A549 (cell line): ENCODE results near the gene ENPP4.

ENCODE experiments used
- CEBPB ChIP-seq, 2 experiments: fragments of >200 bp in 1 of 2; sonication (Bioruptor Twin) in 1 of 2; formaldehyde crosslinking in 1 of 2; IDR thresholded peaks; 2 replicates each; pipeline ENCODE4 v1.6.1; 2012 to 2016
- PHF8 ChIP-seq: fragments of 200-600 bp; sonication (generic); IDR thresholded peaks from 2 replicates; pipeline ENCODE4 v1.6.1; 2016; ENCODE audit warnings: low read depth, mild to moderate bottlenecking, antibody characterized with exemption, moderate library complexity, borderline replicate concordance
- RAD21 ChIP-seq, 2 experiments: fragments of >200 bp in 1 of 2; sonication (Bioruptor Twin) in 1 of 2; formaldehyde crosslinking in 1 of 2; IDR thresholded peaks in 1 of 2; conservative IDR thresholded peaks in 1 of 2; 2 replicates in 1 of 2; 3 replicates in 1 of 2; pipeline ENCODE4 v1.6.1; 2012 to 2018; ENCODE audit warnings: inconsistent platforms in 1 of 2
- TF ChIP-seq, protein P1 (sequence below): fragments of 200-600 bp; sonication (generic); IDR thresholded peaks from 2 replicates; pipeline ENCODE4 v1.6.1; 2016; ENCODE audit warnings: antibody characterized with exemption, mild to moderate bottlenecking, moderate library complexity
- TF ChIP-seq, protein P2 (sequence below): fragments of >200 bp; sonication (Bioruptor Twin); formaldehyde crosslinking; IDR thresholded peaks from 3 replicates; pipeline ENCODE4 v1.5.1; 2016
- TF ChIP-seq, protein P3 (sequence below): IDR thresholded peaks from 2 replicates; pipeline ENCODE4 v1.6.1; 2012; ENCODE audit warnings: low read depth, borderline replicate concordance

DNA sequence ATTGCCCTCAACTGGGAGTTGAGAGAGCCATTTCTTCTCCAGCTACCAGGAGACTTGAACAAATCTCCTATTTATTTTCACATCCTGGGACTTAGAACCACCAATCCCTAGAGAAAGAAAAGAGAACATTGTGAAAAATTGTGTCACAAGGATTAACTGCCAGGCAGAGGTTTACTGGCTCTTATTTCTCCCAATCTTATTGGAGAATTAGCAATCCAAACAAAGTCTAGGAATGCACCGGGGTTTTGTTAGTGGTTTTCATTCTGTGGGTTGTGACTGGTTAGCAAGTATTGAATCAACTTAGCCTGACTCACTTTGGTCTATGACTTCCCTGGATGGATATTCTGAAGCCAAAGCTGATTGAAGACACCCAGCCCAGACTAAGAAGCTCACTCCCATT, 62.2 kb downstream of the ENPP4 start:
- TF ChIP-seq, protein P1, sequence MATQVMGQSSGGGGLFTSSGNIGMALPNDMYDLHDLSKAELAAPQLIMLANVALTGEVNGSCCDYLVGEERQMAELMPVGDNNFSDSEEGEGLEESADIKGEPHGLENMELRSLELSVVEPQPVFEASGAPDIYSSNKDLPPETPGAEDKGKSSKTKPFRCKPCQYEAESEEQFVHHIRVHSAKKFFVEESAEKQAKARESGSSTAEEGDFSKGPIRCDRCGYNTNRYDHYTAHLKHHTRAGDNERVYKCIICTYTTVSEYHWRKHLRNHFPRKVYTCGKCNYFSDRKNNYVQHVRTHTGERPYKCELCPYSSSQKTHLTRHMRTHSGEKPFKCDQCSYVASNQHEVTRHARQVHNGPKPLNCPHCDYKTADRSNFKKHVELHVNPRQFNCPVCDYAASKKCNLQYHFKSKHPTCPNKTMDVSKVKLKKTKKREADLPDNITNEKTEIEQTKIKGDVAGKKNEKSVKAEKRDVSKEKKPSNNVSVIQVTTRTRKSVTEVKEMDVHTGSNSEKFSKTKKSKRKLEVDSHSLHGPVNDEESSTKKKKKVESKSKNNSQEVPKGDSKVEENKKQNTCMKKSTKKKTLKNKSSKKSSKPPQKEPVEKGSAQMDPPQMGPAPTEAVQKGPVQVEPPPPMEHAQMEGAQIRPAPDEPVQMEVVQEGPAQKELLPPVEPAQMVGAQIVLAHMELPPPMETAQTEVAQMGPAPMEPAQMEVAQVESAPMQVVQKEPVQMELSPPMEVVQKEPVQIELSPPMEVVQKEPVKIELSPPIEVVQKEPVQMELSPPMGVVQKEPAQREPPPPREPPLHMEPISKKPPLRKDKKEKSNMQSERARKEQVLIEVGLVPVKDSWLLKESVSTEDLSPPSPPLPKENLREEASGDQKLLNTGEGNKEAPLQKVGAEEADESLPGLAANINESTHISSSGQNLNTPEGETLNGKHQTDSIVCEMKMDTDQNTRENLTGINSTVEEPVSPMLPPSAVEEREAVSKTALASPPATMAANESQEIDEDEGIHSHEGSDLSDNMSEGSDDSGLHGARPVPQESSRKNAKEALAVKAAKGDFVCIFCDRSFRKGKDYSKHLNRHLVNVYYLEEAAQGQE: no peak
- no peak for TF ChIP-seq PHF8
- no peak for TF ChIP-seq CEBPB (IDR thresholded peaks at IDR 0.05)
- TF ChIP-seq, protein P2, sequence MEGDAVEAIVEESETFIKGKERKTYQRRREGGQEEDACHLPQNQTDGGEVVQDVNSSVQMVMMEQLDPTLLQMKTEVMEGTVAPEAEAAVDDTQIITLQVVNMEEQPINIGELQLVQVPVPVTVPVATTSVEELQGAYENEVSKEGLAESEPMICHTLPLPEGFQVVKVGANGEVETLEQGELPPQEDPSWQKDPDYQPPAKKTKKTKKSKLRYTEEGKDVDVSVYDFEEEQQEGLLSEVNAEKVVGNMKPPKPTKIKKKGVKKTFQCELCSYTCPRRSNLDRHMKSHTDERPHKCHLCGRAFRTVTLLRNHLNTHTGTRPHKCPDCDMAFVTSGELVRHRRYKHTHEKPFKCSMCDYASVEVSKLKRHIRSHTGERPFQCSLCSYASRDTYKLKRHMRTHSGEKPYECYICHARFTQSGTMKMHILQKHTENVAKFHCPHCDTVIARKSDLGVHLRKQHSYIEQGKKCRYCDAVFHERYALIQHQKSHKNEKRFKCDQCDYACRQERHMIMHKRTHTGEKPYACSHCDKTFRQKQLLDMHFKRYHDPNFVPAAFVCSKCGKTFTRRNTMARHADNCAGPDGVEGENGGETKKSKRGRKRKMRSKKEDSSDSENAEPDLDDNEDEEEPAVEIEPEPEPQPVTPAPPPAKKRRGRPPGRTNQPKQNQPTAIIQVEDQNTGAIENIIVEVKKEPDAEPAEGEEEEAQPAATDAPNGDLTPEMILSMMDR: no peak
- TF ChIP-seq RAD21 (conservative IDR thresholded peaks at IDR 0.05 in 1 of 2, IDR thresholded peaks at IDR 0.05 in 1 of 2): no peak
- TF ChIP-seq, protein P3, sequence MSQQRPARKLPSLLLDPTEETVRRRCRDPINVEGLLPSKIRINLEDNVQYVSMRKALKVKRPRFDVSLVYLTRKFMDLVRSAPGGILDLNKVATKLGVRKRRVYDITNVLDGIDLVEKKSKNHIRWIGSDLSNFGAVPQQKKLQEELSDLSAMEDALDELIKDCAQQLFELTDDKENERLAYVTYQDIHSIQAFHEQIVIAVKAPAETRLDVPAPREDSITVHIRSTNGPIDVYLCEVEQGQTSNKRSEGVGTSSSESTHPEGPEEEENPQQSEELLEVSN: no peak
